ENCODE data around the gene RASAL2.

DNA sequence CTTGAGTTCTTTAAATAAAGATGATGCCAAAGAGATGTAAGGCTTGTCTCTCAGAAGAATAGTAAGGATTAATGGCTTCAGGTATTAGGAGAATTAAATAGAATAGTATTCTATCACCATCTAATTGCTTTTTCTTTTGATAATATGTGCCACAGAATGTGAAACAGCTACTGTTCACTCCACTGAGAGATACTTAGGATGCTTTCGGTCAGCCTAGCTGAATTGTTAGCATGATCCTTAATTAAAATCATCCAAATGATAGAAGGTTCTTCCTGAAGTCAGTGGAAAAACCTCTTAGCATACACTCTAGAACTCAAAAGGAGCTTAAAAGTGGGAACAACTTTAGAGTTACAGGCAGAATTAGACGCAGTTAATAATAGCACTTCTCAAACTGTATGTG lies 97.0 kb downstream of the RASAL2 start:
- TF ChIP-seq EP300 (IDR thresholded peaks at IDR 0.05) (no peak), POLR2A (IDR thresholded peaks at IDR 0.05) (no peak)
- TF ChIP-seq, protein P1, sequence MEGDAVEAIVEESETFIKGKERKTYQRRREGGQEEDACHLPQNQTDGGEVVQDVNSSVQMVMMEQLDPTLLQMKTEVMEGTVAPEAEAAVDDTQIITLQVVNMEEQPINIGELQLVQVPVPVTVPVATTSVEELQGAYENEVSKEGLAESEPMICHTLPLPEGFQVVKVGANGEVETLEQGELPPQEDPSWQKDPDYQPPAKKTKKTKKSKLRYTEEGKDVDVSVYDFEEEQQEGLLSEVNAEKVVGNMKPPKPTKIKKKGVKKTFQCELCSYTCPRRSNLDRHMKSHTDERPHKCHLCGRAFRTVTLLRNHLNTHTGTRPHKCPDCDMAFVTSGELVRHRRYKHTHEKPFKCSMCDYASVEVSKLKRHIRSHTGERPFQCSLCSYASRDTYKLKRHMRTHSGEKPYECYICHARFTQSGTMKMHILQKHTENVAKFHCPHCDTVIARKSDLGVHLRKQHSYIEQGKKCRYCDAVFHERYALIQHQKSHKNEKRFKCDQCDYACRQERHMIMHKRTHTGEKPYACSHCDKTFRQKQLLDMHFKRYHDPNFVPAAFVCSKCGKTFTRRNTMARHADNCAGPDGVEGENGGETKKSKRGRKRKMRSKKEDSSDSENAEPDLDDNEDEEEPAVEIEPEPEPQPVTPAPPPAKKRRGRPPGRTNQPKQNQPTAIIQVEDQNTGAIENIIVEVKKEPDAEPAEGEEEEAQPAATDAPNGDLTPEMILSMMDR (IDR thresholded peaks at IDR 0.05): no peak
